Calu3 (cell line): ENCODE results near the gene ADAMTS17. TPM values are rescaled to one million over a fixed set of nuclear protein-coding genes. Genes with fewer than 3 reads are reported as not detected.

ENCODE experiments used
- BruUV-seq: library from RNA; stranded (reverse); fragments of 400-500 nt; replicated peaks from 2 replicates; lab custom pipeline; 2021; lab: Mats Ljungman, UMichigan
- CTCF ChIA-PET: fragments of 300-600 bp; sonication (Branson Sonifier 250); formaldehyde crosslinking; loops from one replicate; lab custom pipeline; 2022; ENCODE audit warnings: antibody characterized with exemption; lab: Charles Lee
- DNase-seq: peaks from one replicate; pipeline ENCODE4 v3.0.0; 2022
- H3K27ac Mint-ChIP-seq: one replicate; pipeline ENCODE4 v1.8.0; 2022; ENCODE audit warnings: mixed read lengths; ENCODE audit not compliant: unreplicated experiment
- H3K27me3 Mint-ChIP-seq: one replicate; pipeline ENCODE4 v1.8.0; 2022; ENCODE audit warnings: mixed read lengths; ENCODE audit not compliant: unreplicated experiment
- H3K36me3 Mint-ChIP-seq: one replicate; pipeline ENCODE4 v1.8.0; 2022; ENCODE audit warnings: mild to moderate bottlenecking, moderate library complexity, mixed read lengths; ENCODE audit not compliant: insufficient read depth, unreplicated experiment
- H3K4me1 Mint-ChIP-seq: one replicate; pipeline ENCODE4 v1.8.0; 2022; ENCODE audit warnings: mild to moderate bottlenecking, low read depth, mixed read lengths; ENCODE audit not compliant: unreplicated experiment
- H3K4me3 Mint-ChIP-seq: one replicate; pipeline ENCODE4 v1.8.0; 2022; ENCODE audit warnings: mild to moderate bottlenecking, low read depth, moderate library complexity, mixed read lengths; ENCODE audit not compliant: unreplicated experiment
- H3K9me3 Mint-ChIP-seq: one replicate; pipeline ENCODE4 v1.8.0; 2022; ENCODE audit warnings: low read depth, mixed read lengths; ENCODE audit not compliant: unreplicated experiment
- CTCF ChIP-seq: fragments of 200-600 bp; IDR thresholded peaks from one replicate; pipeline ENCODE4 v1.8.0; 2022; ENCODE audit warnings: antibody characterized with exemption; ENCODE audit not compliant: unreplicated experiment
- intact Hi-C: fragments of 100-400 bp; cut with micrococcal nuclease; formaldehyde crosslinking; loops from one replicate; pipeline ENCODE4 v1.10.0; 2022; ENCODE audit not compliant: unreplicated experiment
- total RNA-seq: library from RNA; stranded (reverse); gene quantifications from 2 replicates; pipeline ENCODE4 v1.2.3, GENCODE V29; 2022

Gene ADAMTS17
- total RNA-seq, 1 experiment from 2014 or later: 3.5 TPM

GRCh38 chr15:100245487-100245820 lies 96.3 kb downstream of the ADAMTS17 start:
- peaks cover 12% of the 10 kb centered on the region for H3K9me3 Mint-ChIP-seq
- TF ChIP-seq CTCF: no peak
- H3K36me3 Mint-ChIP-seq: no peaks in the 10 kb centered on the region
- no peaks in the 10 kb centered on the region for H3K27me3 Mint-ChIP-seq
- intact Hi-C loops: no loop called here
- no peak overlapping the region for H3K27ac Mint-ChIP-seq
- no peak overlapping the region for H3K4me3 Mint-ChIP-seq
- BruUV-seq: no TSS peak
- CTCF ChIA-PET: no interaction called here
- DNase-seq: no peak
- H3K4me1 Mint-ChIP-seq: no peaks in the 10 kb centered on the region

- CTCF ChIA-PET: no interaction called here
- intact Hi-C loops: no loop called here
- no peaks in the 10 kb centered on the region for H3K27me3 Mint-ChIP-seq
- BruUV-seq: no TSS peak
- DNase-seq: no peak
- no peaks in the 10 kb centered on the region for H3K36me3 Mint-ChIP-seq
- H3K9me3 Mint-ChIP-seq: peaks cover 14% of the 10 kb centered on the region
- H3K4me1 Mint-ChIP-seq: no peaks in the 10 kb centered on the region
- no peak overlapping the region for H3K4me3 Mint-ChIP-seq
- no peak overlapping the region for H3K27ac Mint-ChIP-seq
- TF ChIP-seq CTCF: no peak
Measured at GRCh38 chr15:100244796-100245486, 96.8 kb downstream of the ADAMTS17 start.

GRCh38 chr15:100242989-100243388 lies 98.8 kb downstream of the ADAMTS17 start:
- CTCF ChIA-PET: no interaction called here
- H3K27me3 Mint-ChIP-seq: no peaks in the 10 kb centered on the region
- H3K9me3 Mint-ChIP-seq: peaks cover 14% of the 10 kb centered on the region

GRCh38 chr15:100241572-100242482 lies 99.9 kb downstream of the ADAMTS17 start:
- CTCF ChIA-PET: no interaction called here
- no peaks in the 10 kb centered on the region for H3K36me3 Mint-ChIP-seq
- no TSS peak for BruUV-seq
- H3K9me3 Mint-ChIP-seq: peaks cover 10% of the 10 kb centered on the region
- TF ChIP-seq CTCF: no peak
- intact Hi-C loops: no loop called here
- H3K4me1 Mint-ChIP-seq: no peaks in the 10 kb centered on the region
- no peaks in the 10 kb centered on the region for H3K27me3 Mint-ChIP-seq
- no peak for DNase-seq
- H3K27ac Mint-ChIP-seq: no peak overlapping the region
- no peak overlapping the region for H3K4me3 Mint-ChIP-seq

More at GRCh38 chr15:100242989-100243388, 98.8 kb downstream of the ADAMTS17 start:
- Mint-ChIP-seq H3K4me3 (no peak overlapping the region), H3K27ac (no peak overlapping the region), H3K36me3 (no peaks in the 10 kb centered on the region), H3K4me1 (no peaks in the 10 kb centered on the region)
- DNase-seq: no peak
- no peak for TF ChIP-seq CTCF
- intact Hi-C loops: no loop called here
- BruUV-seq: no TSS peak
